OCI-LY3 (cell line): ENCODE data around the gene ERP27.

Experiments used
- H2AFZ ChIP-seq: fragments of 200-600, 300-600 bp; shearing (Covaris generic); 2 replicates; pipeline ENCODE4 v1.6.0; 2014; ENCODE audit warnings: antibody characterized with exemption, low read depth, low read length
- H3K27ac ChIP-seq: fragments of 200-600, 300-600 bp; sonication (generic); 2 replicates; pipeline ENCODE4 v1.5.1; 2014; ENCODE audit warnings: mild to moderate bottlenecking, low read length, moderate library complexity, mixed read lengths
- H3K27me3 ChIP-seq: fragments of 200-600, 300-600 bp; sonication (generic); 2 replicates; pipeline ENCODE4 v1.6.1; 2014; ENCODE audit warnings: low read depth, low read length, mixed read lengths
- H3K36me3 ChIP-seq: fragments of 200-600, 300-600 bp; sonication (generic); replicated peaks from 2 replicates; pipeline ENCODE3; 2014; ENCODE audit warnings: low read depth, low read length, mixed read lengths
- H3K4me1 ChIP-seq: fragments of 300-600, 200-600 bp; sonication (generic); 2 replicates; pipeline ENCODE4 v1.6.1; 2014; ENCODE audit warnings: low read length, mixed read lengths
- H3K4me2 ChIP-seq: fragments of 200-600, 300-600 bp; sonication (generic); 2 replicates; pipeline ENCODE4 v1.6.1; 2014; ENCODE audit warnings: low read length, mixed read lengths
- H3K4me3 ChIP-seq: fragments of 300-600, 200-600 bp; sonication (generic); 2 replicates; pipeline ENCODE4 v1.5.1; 2014; ENCODE audit warnings: antibody characterized with exemption, mild to moderate bottlenecking, low read length, moderate library complexity
- H3K79me2 ChIP-seq: fragments of 300-600, 200-600 bp; shearing (Covaris generic); 2 replicates; pipeline ENCODE4 v1.6.1; 2014; ENCODE audit warnings: mild to moderate bottlenecking, low read length, mixed read lengths
- H3K9ac ChIP-seq: fragments of 300-600, 200-600 bp; shearing (Covaris generic); 2 replicates; pipeline ENCODE4 v1.6.0; 2014; ENCODE audit warnings: mild to moderate bottlenecking, low read length, moderate library complexity
- H3K9me3 ChIP-seq: fragments of 200-600, 300-600 bp; shearing (Covaris generic); 2 replicates; pipeline ENCODE4 v1.6.1; 2014; ENCODE audit warnings: low read length, mixed read lengths; ENCODE audit not compliant: insufficient read depth
- H4K20me1 ChIP-seq: fragments of 200-600, 300-600 bp; sonication (generic); 2 replicates; pipeline ENCODE4 v1.6.1; 2016; ENCODE audit warnings: low read length, mixed read lengths; ENCODE audit not compliant: insufficient read depth
- CTCF ChIP-seq: fragments of 200-600, 300-600 bp; sonication (generic); IDR thresholded peaks from 2 replicates; pipeline ENCODE4 v1.5.1; 2014; ENCODE audit warnings: antibody characterized with exemption, low read length, low read depth
- EZH2phosphoT487 ChIP-seq: fragments of 200-600 bp; shearing (Covaris generic); IDR thresholded peaks from 2 replicates; pipeline ENCODE4 v1.6.1; 2018; ENCODE audit warnings: antibody characterized with exemption, mixed run types, low read depth

The ERP27 gene

GRCh38 chr12:14937689-14938088 is 648 bp downstream of the ERP27 start:
- Histone ChIP-seq H4K20me1 (no peaks in the 10 kb centered on the region), H3K4me2 (no peak overlapping the region), H3K9me3 (no peaks in the 10 kb centered on the region), H3K27ac (no peak overlapping the region), H3K36me3 (peaks cover 35% of the 10 kb centered on the region), H3K79me2 (no peaks in the 10 kb centered on the region), H3K27me3 (no peaks in the 10 kb centered on the region), H3K4me1 (peaks cover 7% of the 10 kb centered on the region), H3K9ac (no peak overlapping the region), H2AFZ (no peak overlapping the region), H3K4me3 (no peak overlapping the region)
- TF ChIP-seq CTCF (peak; percentile 45), EZH2phosphoT487 (no peak)

- Histone ChIP-seq H3K27me3 (no peaks in the 10 kb centered on the region), H2AFZ (no peak overlapping the region), H3K27ac (no peak overlapping the region), H3K4me1 (peaks cover 7% of the 10 kb centered on the region), H3K4me3 (no peak overlapping the region), H3K9me3 (no peaks in the 10 kb centered on the region), H4K20me1 (no peaks in the 10 kb centered on the region), H3K4me2 (no peak overlapping the region), H3K36me3 (peaks cover 29% of the 10 kb centered on the region), H3K79me2 (no peaks in the 10 kb centered on the region), H3K9ac (no peak overlapping the region)
- TF ChIP-seq EZH2phosphoT487 = no peak
- no peak for TF ChIP-seq CTCF
These were observed 1.3 kb downstream of the ERP27 start for GRCh38 chr12:14937014-14937413.

GRCh38 chr12:14936224-14936861 is 2.0 kb downstream of the ERP27 start:
- H3K9ac ChIP-seq = no peak overlapping the region
- peaks cover 7% of the 10 kb centered on the region for H3K4me1 ChIP-seq
- H3K4me2 ChIP-seq = no peak overlapping the region
- no peak overlapping the region for H2AFZ ChIP-seq
- no peak overlapping the region for H3K27ac ChIP-seq
- TF ChIP-seq EZH2phosphoT487 (no peak), CTCF (peak; percentile 45)
- no peaks in the 10 kb centered on the region for H3K9me3 ChIP-seq
- no peaks in the 10 kb centered on the region for H4K20me1 ChIP-seq
- no peaks in the 10 kb centered on the region for H3K27me3 ChIP-seq
- H3K4me3 ChIP-seq = no peak overlapping the region
- H3K36me3 ChIP-seq = peaks cover 27% of the 10 kb centered on the region
- H3K79me2 ChIP-seq = no peaks in the 10 kb centered on the region

- no peak overlapping the region for H3K9ac ChIP-seq
- no peaks in the 10 kb centered on the region for H3K27me3 ChIP-seq
- no peak overlapping the region for H3K4me3 ChIP-seq
- no peak for TF ChIP-seq EZH2phosphoT487
- TF ChIP-seq CTCF = no peak
- H2AFZ ChIP-seq = no peak overlapping the region
- H3K79me2 ChIP-seq = no peaks in the 10 kb centered on the region
- H3K27ac ChIP-seq = no peak overlapping the region
- no peaks in the 10 kb centered on the region for H3K9me3 ChIP-seq
- peaks cover 21% of the 10 kb centered on the region for H3K36me3 ChIP-seq
- H3K4me1 ChIP-seq = peaks cover 7% of the 10 kb centered on the region
- no peaks in the 10 kb centered on the region for H4K20me1 ChIP-seq
- no peak overlapping the region for H3K4me2 ChIP-seq
These were observed 3.3 kb downstream of the ERP27 start for GRCh38 chr12:14935031-14935430.
